GM08714 (cell line): ENCODE data around the gene PLAAT4.
"Not testable (repeated sequence)": the region's sequence is repeated elsewhere in the genome, so short reads cannot be mapped to it uniquely, and the experiment has no call there.

Source experiments
- H3K4me3 ChIP-seq: fragments of 200-500 bp; sonication (Bioruptor generic); 2 replicates; pipeline ENCODE4 v1.5.1; 2014; ENCODE audit warnings: mild to moderate bottlenecking, low read length, inconsistent platforms
- ZNF274 ChIP-seq: IDR thresholded peaks from 2 replicates; pipeline ENCODE4 v1.6.1; 2012; ENCODE audit warnings: mild to moderate bottlenecking, low read depth, low read length

PLAAT4 gene

DNA sequence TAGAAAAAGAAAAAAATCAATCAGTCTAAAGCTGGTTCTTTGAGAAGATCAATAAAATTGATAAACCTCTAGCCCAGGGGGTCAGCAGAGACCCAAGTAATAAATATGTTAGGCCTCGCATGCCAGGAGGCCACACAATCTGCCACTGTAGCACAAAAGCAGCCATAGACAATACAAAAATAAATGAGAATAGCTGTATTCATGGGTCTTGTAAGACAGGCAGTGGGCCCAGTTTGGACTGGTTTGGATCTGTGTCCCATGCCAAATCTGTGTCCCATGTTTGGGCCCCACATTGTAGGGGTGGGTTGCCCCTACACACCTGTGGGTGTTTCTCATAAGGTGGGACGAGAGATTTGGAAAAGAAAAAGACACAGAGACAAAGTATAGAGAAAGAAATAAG lies 6.6 kb upstream of the PLAAT4 start:
- no peak overlapping the region for H3K4me3 ChIP-seq
- no peak for TF ChIP-seq ZNF274

DNA sequence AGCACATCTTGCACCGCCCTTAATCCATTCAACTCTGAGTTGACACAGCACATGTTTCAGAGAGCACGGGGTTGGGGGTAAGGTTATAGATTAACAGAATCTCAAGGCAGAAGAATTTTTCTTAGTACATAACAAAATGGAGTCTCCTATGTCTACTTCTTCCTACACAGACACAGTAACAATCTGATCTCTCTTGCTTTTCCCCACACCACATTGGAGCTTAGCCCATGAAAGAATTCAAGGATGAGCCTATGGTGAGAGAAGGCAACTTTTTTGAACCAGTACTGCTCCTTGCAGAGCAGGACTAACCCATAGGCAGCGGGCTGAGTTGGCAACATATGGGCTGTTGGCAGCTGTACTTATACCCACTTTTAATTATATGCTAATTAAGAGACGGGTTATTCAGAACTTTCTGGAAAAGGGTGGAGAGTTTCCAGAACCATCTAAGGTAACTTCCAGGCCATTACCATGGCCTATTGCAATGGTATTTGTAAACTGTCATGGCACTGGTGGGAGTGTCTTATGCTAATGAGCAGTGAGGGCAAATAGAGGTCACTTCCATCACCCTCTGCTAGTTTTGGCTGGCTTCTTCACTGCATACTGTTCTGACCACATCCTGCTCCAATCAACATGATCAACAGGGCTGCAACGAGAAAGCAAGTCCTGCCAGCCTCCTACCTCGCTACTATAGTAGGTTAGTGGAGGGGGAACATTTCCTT lies 5.4 kb upstream of the PLAAT4 start:
- not testable (repeated sequence) for H3K4me3 ChIP-seq

DNA sequence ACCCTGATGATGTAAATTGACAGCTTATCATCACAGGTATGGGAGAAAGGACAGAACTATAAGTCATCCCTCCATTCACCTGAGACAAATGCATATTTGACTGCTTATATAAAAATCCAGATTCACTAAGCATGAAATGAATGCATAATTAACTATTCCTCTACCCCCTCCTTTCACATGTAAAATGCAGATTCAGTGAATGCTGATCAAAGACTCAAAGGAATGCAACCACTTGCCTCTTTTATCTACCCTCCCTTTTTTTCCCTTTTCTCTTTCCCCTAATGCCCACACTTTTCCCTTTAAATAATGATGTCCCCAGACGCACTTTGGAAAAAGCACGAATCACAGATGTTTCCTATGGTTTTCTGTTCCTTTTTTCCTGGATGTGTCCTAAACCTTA lies 4.5 kb upstream of the PLAAT4 start:
- H3K4me3 ChIP-seq = no peak overlapping the region
- TF ChIP-seq ZNF274 = no peak

DNA sequence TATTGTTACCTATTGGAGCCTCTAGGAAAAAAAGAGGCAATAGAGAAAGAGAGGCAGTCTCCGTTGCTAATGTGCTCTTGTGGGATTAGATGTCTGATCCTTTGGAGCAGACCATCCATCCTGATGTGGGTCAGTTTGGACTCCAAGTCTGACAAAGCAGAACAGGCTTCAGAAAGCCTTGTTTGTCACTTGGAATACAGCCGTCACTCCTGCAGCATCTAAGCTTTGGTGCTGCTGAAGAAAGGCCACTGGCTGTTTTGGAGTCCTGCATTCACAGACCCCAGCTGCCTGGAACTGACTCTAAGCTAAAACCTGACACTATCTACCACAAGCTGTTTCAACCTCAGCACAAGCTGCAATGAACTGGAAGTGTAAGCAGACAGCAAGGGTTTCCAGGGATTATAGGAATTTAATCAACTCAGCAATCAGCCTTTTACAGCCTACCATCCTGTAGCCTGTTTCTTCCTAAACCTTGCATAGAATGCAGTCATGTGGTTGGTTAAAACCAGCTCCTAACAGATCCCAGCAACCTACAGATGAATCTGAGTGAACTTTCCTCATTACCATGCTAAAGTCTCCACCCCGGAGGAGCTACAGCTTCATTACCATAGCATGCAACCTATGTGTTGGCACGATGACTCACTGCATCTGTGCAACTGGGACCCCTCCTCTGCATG lies 3.7 kb upstream of the PLAAT4 start:
- TF ChIP-seq ZNF274 = no peak
- no peak overlapping the region for H3K4me3 ChIP-seq

DNA sequence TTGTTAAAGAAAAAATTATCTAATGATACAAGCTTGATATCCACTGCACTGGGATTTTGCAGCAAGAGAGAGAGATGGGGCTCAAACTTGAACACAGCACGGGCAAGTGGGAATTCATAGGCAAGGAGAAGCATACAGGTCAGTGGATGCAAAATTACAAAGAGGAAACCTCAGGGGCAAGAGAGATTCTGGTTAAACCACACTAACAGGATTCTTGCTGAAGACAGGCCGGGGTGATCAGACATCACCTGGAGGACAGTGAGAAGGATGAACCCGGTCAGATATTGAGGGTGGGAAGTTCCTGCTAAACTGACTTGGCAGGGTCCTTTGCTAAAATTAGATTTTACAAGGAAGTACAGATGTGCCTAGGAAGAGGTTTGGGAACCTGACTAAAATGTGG lies 2.5 kb upstream of the PLAAT4 start:
- no peak for TF ChIP-seq ZNF274
- no peak overlapping the region for H3K4me3 ChIP-seq

DNA sequence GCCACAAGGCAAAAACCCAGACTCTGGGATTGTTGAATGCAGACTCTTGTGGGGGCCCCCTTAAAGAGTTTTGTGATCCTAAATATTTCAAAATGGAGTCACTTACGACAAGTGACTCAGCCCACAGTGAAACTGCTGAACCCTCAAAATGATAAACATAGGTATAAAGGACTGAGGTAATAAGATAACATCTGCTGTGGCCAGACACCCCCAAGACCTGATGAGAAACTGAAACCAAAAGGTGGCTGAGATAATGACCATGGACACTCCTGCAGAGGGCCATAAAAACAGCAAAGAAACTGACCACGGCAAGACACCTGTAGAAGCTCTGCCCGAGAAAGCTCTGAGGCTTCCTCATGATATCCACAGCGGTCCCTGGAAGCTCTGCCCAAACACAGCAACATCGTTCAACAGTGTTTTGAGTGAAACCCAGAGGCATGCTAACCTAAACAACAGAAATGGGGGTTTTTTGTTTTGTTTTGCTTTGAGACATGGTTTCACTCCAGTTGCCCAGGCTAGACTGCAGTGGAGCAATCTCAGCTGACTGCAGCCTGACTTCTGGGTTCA lies 1.6 kb upstream of the PLAAT4 start:
- H3K4me3 ChIP-seq = no peak overlapping the region
- TF ChIP-seq ZNF274 = no peak

DNA sequence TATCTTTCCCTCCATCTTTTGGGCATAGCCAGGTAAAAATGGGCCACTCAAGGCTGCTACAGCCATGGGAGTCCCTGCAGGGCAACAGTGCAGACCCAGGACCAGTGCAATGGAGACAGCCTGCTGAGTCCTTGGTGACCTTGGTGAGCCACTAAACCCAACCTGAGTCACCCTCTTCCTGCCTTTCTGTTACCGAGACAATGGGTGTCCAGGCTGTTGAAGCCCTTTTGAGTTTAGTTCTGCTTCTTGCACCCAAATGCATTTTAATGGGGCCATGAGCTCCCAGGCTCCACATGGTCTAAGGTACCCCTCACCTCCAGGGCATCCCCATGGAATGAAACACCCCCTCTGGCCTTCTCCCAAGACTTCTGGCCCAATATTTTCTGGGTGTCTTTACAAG lies 874 bp upstream of the PLAAT4 start:
- no peak for TF ChIP-seq ZNF274

DNA sequence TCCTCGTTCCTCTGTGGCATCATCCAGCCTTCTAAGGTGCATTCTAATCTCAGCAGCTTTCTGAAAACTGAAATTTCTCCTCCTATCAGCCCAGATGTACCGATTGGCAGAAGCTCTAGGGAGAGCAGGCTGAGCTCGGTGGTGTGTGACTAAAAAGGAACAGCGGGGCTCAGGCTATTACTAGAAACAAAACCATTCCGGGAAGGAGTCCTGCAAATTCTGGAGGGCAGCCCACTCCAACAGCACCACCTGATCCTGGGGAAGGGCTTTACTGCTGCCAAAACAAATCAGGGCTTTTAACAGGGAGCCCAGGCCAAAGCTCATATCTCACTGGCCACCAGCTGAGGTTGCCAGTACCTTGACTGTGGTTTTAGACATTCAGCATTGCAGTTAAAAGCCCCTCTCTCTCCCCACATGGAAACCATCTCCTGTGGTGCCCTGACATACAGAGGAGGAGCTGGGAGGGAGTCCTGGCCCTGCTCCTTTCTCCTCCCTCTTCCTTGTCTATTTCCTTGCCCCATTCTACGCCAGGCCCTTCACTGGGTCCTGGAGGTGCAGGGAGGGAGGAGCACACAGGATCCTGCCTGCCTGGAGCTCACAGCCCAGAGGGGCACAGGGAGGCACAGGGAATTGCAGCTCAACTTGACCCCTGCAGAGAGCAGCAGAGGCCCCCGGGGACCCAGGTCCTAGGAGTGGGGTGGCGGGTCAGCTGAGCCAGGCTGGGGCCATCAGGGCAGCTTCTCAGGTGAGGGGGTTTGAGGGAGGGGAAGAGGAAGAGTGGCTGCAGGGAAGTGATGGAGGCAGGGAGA lies 889 bp downstream of the PLAAT4 start:
- peak overlapping the region; percentile 57; the same call in 1 of the 2 replicates for H3K4me3 ChIP-seq
- no peak for TF ChIP-seq ZNF274

More for the DNA sequence above, 874 bp upstream of the PLAAT4 start:
- no peak overlapping the region for H3K4me3 ChIP-seq

DNA sequence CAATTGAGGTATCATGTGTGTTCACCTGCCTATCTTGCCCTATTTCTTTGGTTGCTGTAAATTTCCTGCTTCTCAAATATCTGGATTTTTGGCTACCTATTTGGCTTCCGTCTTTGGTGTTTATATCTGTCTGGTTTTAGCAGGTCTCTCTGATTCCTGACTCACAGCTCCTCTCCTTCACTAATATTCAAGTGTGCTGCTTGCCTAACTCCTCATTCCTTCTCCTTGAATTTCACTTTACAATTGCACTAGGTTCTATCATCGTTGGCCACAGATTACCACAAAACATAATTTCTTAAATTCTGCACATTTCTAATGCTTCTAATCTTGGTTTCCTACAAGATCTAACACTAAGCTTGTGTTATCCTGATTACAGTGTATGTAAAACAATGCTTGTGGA lies 5.9 kb downstream of the PLAAT4 start:
- not testable (repeated sequence) for H3K4me3 ChIP-seq

DNA sequence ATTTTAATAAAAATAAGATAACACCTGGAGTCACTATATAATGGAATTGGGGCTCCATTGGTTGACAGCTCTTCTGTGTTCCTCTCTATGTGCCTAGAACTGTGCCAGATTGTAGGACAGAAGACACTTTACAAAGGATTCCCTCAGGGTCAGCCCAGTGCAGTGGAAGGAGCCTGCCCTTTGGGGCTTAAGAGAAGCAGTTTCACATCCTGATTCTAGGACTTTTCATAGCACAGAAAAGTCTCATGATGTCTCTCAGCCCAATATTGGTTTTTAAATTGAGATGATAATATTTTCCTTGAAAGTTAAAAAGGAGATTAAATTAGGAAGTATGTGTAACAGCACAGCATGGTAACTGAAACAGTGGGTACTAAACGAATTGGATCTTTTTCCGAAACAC lies 7.1 kb downstream of the PLAAT4 start:
- TF ChIP-seq ZNF274 = no peak
- no peak overlapping the region for H3K4me3 ChIP-seq

DNA sequence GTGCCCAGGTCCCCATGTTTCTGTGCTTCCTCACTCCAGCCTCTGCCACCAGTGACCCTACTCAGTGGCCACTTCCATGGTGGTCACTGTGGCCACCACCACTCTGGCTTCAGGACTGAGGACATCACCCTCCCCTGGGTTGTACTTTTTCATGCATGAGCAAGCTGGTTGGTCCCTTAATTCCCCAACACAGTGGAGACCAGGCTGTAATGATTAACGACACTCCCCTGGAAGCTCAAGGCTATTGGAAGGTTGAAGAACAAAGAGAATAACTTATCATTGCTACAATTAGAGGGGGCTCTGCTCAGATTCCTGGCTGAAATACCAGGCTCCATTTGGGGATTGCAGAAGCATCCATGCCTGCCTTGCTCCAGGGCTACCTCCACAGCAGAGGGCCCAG lies 10.5 kb downstream of the PLAAT4 start:
- no peak for TF ChIP-seq ZNF274
- no peak overlapping the region for H3K4me3 ChIP-seq

DNA sequence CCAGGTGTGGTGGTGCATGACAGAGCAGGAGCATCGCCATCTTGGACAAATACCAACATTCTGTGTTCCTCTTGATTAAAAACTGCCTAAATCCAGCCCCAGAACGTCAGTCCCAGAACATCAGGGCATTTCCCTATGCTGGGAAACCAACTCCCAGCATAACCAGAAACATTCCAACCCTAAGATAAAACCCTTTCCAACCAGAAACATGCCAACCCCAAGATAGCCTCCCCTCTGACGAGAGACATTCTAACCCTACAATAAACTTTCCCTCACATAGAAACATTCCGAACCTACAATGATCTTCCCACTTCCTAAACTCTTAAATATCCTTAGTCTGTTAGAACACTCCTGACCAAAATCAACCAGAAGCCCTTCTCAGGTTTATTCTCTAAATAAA lies 11.6 kb downstream of the PLAAT4 start:
- no peak overlapping the region for H3K4me3 ChIP-seq
- TF ChIP-seq ZNF274 = no peak

DNA sequence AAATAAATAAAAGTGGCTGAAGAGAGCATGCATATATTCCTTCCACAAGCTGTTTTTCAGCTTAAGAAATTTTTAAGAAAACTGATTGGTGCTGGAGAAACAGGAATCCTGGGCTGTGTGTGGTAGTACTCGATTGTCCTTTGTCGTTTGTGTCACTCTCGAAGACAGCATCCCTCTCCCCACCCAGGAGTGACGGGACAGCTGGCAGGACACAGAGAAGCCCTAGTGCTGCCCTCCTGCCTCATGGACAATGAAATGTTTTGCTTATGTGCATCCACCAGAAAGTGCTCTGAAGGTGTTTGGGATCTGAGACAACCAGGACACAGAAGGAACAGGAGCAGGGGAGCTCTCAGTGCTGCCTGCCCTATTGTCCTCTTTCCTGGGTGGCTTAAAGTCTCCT lies 12.8 kb downstream of the PLAAT4 start:
- no peak overlapping the region for H3K4me3 ChIP-seq

DNA sequence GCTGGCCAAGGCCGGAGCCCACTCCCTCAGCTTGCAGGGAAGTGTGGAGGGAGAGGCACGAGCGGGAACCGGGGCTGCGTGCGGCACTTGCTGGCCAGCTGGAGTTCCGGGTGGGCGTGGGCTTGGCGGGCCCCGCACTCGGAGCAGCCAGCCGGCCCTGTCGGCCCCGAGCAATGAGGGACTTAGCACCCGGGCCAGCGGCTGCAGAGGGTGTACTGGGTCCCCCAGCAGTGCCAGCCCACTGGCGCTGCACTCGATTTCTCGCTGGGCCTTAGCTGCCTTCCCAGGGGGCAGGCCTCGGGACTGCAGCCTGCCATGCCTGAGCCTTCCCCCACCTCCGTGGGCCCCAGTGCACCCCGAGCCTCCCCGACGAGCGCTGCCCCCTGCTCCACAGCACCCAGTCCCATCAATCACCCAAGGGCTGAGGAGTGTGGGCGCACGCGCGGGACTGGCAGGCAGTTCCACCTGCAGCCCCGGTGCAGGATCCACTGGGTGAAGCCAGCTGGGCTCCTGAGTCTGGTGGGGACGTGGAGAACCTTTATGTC lies 13.6 kb downstream of the PLAAT4 start:
- H3K4me3 ChIP-seq = not testable (repeated sequence)

More for the DNA sequence above, 12.8 kb downstream of the PLAAT4 start:
- no peak for TF ChIP-seq ZNF274
